ENCODE results near the gene GANC.

GANC gene

DNA sequence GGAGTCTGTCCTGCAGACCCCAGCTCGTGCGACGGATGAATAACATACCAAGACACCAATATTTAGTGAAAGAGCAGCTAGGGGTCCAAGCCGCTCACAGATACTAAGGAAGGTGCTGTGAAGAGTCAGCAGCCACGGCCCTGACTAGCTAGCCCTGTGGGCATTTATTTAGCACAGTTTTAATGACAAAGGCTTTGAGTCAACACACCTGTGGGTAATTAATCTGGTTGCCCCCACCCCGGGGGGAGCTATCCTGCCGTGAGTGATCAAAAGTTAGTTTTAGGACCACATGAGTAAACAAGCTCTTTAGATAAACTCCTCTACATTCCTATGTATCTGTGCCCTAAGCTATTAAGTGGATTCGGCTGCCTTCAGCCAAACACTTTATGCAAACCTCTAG lies 105.0 kb downstream of the GANC start:
- no peak for DNase-seq (ENCODE audit: low read depth, low spot score)

DNA sequence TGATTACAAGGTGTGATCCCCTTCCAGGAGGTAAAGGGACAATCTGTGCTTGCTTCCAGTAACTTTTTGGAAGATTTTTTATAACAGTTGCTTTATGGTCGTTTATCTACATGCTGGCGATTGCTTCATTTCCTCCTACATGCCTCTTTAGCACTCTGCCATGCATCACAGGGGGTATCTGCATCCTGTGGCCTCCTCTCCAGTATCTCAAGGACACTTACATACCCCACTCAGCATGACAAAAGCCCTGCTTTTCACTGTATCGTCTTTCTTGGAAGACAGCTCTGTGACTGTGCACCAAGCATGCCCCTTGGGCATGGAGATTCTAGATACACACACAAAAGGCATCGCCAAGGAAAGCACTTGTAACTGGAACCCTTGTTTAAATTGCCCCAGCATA lies 111.6 kb downstream of the GANC start:
- peak; percentile 65 for DNase-seq (ENCODE audit: low read depth, low spot score)

- DNase-seq (ENCODE audit: low read depth, low spot score) = peak; percentile 50
Observed at GRCh38 chr15:42385206-42385979, 112.4 kb downstream of the GANC start.

DNA sequence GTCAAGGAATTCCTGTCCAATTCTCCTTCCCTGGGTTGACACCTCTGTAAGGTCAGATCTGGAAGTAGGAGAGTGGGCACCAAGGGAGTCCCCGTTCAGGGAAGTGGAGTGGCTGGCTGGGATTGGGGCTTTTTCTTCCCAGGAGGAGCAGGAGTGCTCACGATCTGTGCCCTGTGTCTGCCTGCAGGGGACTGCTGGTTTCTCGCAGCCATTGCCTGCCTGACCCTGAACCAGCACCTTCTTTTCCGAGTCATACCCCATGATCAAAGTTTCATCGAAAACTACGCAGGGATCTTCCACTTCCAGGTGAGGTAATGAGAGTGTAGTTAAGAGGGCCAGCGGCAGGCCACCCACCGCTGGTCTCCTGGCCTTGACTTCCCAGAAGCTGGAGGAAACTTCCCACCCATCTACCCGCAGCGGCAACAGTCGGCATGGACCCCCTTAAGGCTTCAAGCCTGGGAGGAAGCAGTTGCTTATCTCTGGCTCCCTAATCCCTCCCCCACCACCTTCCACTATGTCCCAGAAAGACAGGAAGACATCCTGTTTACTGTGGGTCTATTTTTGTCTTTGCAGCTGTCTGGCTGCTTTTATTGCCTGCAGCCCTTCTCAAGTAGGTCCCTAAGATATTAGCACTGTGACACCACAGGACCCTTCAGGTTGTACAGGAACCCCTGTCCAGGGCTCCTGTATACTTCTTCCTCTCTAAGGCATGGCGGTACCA lies 113.1 kb downstream of the GANC start:
- no peak for DNase-seq (ENCODE audit: low read depth, low spot score)

DNA sequence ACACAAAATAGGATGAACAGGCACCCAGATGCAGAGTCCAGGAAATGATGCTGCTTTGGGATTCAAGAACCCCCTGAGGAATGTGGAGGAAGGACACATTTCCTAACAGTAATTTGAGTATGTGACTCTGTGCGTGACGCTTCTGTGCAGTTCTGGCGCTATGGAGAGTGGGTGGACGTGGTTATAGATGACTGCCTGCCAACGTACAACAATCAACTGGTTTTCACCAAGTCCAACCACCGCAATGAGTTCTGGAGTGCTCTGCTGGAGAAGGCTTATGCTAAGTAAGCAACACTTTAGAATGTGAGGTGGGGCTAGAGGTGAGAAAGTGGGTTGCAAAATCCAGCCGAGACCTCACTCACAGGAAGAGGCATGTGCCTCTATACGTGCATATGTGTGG lies 114.6 kb downstream of the GANC start:
- DNase-seq (ENCODE audit: low read depth, low spot score) = no peak

DNA sequence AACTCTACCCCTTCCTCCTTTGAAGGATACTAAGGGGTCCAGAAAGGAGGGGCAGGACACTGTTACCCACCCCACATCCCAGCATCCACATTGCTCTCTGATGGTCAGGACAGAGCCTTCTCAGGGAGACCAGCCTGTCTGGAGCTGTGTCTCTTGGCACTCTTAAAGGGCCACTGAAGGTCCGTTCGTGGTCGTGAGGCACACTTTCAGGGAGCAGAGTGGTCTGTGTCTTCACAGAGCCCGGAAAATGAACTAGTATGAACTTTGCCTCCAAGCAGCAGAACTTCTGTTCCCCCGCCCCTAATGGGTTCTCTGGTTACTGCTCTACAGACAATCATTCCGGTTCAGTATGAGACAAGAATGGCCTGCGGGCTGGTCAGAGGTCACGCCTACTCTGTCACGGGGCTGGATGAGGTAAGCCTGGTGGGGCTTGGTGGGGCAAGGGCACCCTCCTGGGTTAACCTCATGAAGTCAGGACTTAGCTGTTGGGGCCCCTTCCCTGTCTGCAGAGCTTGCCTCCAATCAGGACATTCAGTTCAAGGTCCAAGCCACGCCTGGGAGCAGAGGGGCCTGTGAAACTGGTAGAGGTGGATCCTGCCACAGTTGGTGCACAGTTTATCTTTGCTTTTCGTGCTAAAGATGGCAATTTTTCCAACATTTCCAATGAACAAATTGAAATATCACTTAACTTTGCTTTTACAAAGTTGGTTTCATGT lies 119.5 kb downstream of the GANC start:
- no peak for DNase-seq (ENCODE audit: low read depth, low spot score)

DNA sequence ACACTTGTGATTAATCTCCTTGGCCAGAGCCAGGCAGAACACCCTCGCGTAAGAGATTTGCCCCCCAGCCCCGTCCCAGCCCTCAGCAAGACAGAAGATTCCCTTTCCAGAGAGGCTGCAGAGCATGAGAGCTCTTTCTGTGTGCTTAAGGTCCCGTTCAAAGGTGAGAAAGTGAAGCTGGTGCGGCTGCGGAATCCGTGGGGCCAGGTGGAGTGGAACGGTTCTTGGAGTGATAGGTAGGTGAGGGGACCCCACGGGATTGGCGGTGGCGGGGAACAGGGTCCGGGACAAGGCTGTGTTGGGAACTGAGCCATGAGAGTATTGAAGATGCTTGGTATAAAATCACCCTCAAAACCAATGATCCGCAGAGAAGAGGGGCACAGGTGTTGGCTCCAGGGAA lies 121.1 kb downstream of the GANC start:
- DNase-seq (ENCODE audit: low read depth, low spot score) = no peak

- no peak for DNase-seq (ENCODE audit: low read depth, low spot score)
Observed at GRCh38 chr15:42395838-42396237, 122.8 kb downstream of the GANC start.

- DNase-seq (ENCODE audit: low read depth, low spot score) = no peak
Observed at GRCh38 chr15:42401544-42402454, 128.8 kb downstream of the GANC start.

DNA sequence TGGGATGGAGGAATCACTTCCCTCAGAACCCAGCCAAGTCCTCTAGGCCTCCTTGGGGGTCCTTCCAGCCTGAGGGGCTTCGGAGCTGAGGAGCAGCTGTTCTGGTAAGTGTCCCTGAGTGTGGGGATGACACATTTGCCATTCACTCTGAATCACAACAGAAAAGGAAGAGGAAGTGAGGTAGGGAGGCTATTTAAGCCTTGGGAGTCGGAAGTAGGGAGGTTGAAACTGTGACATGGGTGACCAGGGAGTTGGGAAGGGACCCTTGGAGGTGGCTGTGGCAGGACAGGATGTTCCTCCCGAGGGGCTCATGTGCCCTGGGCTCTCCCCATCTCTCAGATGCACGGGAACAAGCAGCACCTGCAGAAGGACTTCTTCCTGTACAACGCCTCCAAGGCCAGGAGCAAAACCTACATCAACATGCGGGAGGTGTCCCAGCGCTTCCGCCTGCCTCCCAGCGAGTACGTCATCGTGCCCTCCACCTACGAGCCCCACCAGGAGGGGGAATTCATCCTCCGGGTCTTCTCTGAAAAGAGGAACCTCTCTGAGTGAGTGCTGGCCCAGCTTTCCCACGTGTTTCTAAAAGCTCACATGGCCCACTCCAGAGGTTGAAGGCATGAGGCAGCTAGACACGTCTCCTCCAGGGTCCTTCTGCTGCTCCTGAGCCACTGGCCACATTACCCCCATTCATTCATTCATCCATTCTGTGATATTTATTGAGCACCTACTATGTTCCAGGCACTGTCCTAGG lies 129.6 kb downstream of the GANC start:
- no peak for DNase-seq (ENCODE audit: low read depth, low spot score)

- DNase-seq (ENCODE audit: low read depth, low spot score) = no peak
Observed at GRCh38 chr15:42403389-42403788, 130.4 kb downstream of the GANC start.

GRCh38 chr15:42404461-42405235 lies 131.6 kb downstream of the GANC start:
- DNase-seq (ENCODE audit: low read depth, low spot score) = no peak

DNA sequence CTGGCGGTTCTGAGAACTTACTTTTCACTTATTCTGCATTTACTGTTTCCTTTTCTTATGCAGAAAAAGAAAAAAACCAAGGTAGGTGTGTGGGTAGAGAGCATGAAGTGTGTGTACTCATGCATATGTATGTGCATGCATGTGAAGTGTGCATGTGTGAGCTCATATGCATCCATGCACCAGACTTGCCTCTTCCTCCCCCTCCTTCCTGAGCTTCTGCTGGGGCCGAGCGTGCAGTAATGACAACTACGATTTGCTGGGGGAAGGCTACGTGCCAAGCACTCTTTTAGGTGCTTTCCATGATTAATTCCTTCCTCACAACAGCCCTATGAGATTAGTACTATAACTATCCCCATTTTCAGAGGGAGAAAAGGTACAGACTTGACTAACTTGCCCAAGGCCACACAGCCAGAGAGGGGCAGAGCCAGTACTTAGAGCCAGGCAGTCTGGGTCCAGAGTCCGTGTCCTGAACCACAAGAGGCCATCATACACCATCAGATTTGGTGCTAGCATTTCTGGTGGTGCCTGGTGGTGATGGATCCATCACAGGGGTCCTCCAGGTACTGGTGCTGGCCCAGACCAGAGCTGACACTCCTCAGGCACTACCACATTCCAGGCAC lies 133.0 kb downstream of the GANC start:
- DNase-seq (ENCODE audit: low read depth, low spot score) = no peak

Data from iPS DF 19.7 (cell line).